OCI-LY7 (cell line): ENCODE data around the gene E2F8.

Source experiments
- CTCF ChIP-seq: fragments of 200-600 bp; sonication (generic); conservative IDR thresholded peaks from 2 replicates; pipeline ENCODE4 v1.5.1; 2014; ENCODE audit warnings: mild to moderate bottlenecking, antibody characterized with exemption, low read length, moderate library complexity, mixed read lengths
- EZH2phosphoT487 ChIP-seq: fragments of 200-600 bp; sonication (generic); IDR thresholded peaks from 2 replicates; pipeline ENCODE4 v1.6.1; 2018; ENCODE audit warnings: low read depth, borderline replicate concordance, mild to moderate bottlenecking, mixed run types, antibody characterized with exemption, low read length, moderate library complexity, mixed read lengths

DNA sequence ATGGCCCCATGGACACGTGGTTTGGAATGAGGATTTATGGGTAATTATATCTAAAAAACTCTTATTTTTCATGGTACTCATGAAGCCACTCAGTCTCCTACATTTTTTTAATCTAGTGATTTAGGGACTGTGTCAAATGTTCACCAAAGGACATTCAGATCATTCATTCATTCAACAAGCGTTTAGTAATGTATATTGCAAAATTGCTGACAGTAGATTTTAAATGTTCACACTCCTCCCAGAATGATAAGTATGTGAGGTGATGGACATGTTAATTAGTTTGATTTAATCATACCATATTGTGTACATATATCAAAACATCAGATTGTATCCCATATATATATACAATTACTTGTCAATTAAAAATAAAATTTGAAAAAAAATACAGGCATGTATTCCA, 40.8 kb upstream of the E2F8 start:
- no peak for TF ChIP-seq CTCF
- no peak for TF ChIP-seq EZH2phosphoT487
